PC-9 (cell line): Measurements from ENCODE around the gene TAPBP.

Source experiments
- EZH2 ChIP-seq: fragments of 200-600 bp; sonication (generic); IDR thresholded peaks from 2 replicates; pipeline ENCODE4 v1.8.0; 2017; ENCODE audit warnings: antibody characterized with exemption, low read depth
- TF ChIP-seq, protein P1 (sequence below): fragments of 200-600 bp; sonication (generic); conservative IDR thresholded peaks from 2 replicates; pipeline ENCODE4 v1.6.1; 2017; ENCODE audit warnings: mixed run types, antibody characterized with exemption, mild to moderate bottlenecking, moderate library complexity

DNA sequence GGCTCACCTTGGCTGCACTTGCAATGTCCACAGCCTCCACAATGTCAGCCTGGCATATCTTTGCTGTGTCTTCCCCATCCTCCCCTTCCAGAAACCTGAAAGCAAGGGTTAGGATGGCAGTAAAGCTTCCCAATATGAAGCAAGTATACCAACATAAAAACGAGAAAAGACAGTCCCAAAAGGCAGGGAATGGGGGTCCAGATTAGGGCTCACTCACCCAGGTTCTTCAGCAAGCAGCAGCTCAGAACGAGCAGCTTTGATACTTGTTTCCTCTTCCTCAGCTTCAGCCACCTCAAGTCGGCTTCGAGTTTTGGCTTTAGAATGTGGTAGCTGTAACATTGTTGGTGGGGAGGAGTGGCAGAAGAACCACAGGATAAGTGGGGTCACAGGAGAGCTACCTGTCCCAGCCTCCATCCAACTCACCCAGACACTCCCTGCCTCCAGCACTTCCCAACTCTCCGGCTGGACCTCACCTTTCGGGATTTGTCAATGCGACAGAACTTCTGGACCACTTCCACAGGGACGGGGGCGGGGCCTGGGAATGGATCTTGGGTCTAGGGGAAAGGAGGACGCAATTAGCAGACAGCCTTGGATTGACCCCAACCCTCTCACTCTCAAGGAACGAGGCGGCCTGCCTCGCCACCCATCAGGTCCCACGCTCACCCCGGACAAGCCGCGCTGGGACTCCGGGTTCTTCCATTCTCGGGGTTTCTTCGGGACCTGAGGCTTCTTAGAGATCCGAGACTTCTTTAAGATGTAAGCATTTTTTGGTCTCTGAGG, 25.5 kb downstream of the TAPBP start:
- TF ChIP-seq, protein P1, sequence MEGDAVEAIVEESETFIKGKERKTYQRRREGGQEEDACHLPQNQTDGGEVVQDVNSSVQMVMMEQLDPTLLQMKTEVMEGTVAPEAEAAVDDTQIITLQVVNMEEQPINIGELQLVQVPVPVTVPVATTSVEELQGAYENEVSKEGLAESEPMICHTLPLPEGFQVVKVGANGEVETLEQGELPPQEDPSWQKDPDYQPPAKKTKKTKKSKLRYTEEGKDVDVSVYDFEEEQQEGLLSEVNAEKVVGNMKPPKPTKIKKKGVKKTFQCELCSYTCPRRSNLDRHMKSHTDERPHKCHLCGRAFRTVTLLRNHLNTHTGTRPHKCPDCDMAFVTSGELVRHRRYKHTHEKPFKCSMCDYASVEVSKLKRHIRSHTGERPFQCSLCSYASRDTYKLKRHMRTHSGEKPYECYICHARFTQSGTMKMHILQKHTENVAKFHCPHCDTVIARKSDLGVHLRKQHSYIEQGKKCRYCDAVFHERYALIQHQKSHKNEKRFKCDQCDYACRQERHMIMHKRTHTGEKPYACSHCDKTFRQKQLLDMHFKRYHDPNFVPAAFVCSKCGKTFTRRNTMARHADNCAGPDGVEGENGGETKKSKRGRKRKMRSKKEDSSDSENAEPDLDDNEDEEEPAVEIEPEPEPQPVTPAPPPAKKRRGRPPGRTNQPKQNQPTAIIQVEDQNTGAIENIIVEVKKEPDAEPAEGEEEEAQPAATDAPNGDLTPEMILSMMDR, result no peak
- TF ChIP-seq EZH2, result no peak
